ENCODE results near the gene DNAH7. TPM values are rescaled to one million over a fixed set of nuclear protein-coding genes. Genes with fewer than 3 reads are reported as not detected.

Gene DNAH7
- total and polyA plus RNA-seq, 2 of the 4 experiments (the other 2 are of a cell fraction), result 0.22 to 0.36 TPM

- TF ChIP-seq POLR2A (IDR thresholded peaks at IDR 0.05; ENCODE audit: low read depth, low read length) (no peak), MAZ (IDR thresholded peaks at IDR 0.05; ENCODE audit: borderline replicate concordance, low read depth, low read length) (no peak), MAFK (IDR thresholded peaks at IDR 0.05; ENCODE audit: low read depth, low read length) (no peak), BHLHE40 (IDR thresholded peaks at IDR 0.05; ENCODE audit: low read depth, low read length) (no peak), CTCF (conservative IDR thresholded peaks at IDR 0.05; ENCODE audit: low read depth, low read length) (no peak), RCOR1 (IDR thresholded peaks at IDR 0.05; ENCODE audit: insufficient replicate concordance, low read length) (no peak), MXI1 (IDR thresholded peaks at IDR 0.05; ENCODE audit: borderline replicate concordance, low read depth, low read length) (no peak), SMC3 (IDR thresholded peaks at IDR 0.05; ENCODE audit: low read depth, low read length) (no peak)
- TF ChIP-seq, protein P1, sequence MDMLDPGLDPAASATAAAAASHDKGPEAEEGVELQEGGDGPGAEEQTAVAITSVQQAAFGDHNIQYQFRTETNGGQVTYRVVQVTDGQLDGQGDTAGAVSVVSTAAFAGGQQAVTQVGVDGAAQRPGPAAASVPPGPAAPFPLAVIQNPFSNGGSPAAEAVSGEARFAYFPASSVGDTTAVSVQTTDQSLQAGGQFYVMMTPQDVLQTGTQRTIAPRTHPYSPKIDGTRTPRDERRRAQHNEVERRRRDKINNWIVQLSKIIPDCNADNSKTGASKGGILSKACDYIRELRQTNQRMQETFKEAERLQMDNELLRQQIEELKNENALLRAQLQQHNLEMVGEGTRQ (IDR thresholded peaks at IDR 0.05; ENCODE audit: low read depth, low read length), result no peak
- no peaks in the 10 kb centered on the region for H3K79me1 ChIP-seq (ENCODE audit: low read depth in 1 of 2, low read length in 2 of 2)
- no peak overlapping the region for H3K4me2 ChIP-seq (ENCODE audit: low read depth, low read length)
- no peaks in the 10 kb centered on the region for H3K9me1 ChIP-seq (ENCODE audit: insufficient read depth, low read length)
- H2BK120ac ChIP-seq (ENCODE audit: low read depth, low read length), result no peak overlapping the region
- H2BK5ac ChIP-seq (ENCODE audit: low read depth, low read length, poor library complexity, severe bottlenecking), result no peak overlapping the region
- dilution Hi-C loops (cut with HindIII; ENCODE audit: low sequenced_read_pairs, unreplicated experiment), result no loop called here
- H3K4me1 ChIP-seq (ENCODE audit: control insufficient read depth, insufficient read depth, low read length), result no peaks in the 10 kb centered on the region
- POLR2A ChIA-PET (ENCODE audit: unreplicated experiment), result no interaction called here
- BruUV-seq (replicated peaks), result no TSS peak
- no peak overlapping the region for H2AK5ac ChIP-seq (ENCODE audit: low read depth, low read length)
- H3K36me3 ChIP-seq (ENCODE audit: control insufficient read depth, insufficient read depth, low read length), result no peaks in the 10 kb centered on the region
- no peak overlapping the region for H2AFZ ChIP-seq (replicated peaks; ENCODE audit: low read length, poor library complexity)
- H3K14ac ChIP-seq (replicated peaks; ENCODE audit: low read depth, low read length), result no peak overlapping the region
- intact Hi-C loops (cut with micrococcal nuclease), result no loop called here
- H3K27me3 ChIP-seq (ENCODE audit: control insufficient read depth, insufficient read depth, low read length), result no peaks in the 10 kb centered on the region
- H4K91ac ChIP-seq (ENCODE audit: insufficient read depth, low read depth, low read length), result no peak overlapping the region
- no CpG with 5 or more reads among the region's 1 CpG for WGBS, 2 experiments (ENCODE audit: extremely low coverage in 2 of 2, insufficient read length in 1 of 2)
- no peaks in the 10 kb centered on the region for H3K9me3 ChIP-seq (ENCODE audit: control insufficient read depth, insufficient read depth, low read length)
- no peak overlapping the region for H3K4ac ChIP-seq (ENCODE audit: low read depth, low read length)
- no peak overlapping the region for H4K5ac ChIP-seq (ENCODE audit: low read depth, low read length)
- H2AK9ac ChIP-seq (replicated peaks; ENCODE audit: low read depth, low read length, poor library complexity), result no peak overlapping the region
- H3K56ac ChIP-seq (ENCODE audit: extremely low read depth, insufficient read depth, low read length), result no peak overlapping the region
- H3K4me3 ChIP-seq (ENCODE audit: insufficient read depth, low read depth, low read length), result no peak overlapping the region
- no peak overlapping the region for H2BK15ac ChIP-seq (ENCODE audit: low read depth, low read length)
- CTCF ChIA-PET, result no interaction called here
- DNase-seq (no peak), ATAC-seq (ENCODE audit: low read depth) (no peak)
- H4K20me1 ChIP-seq (ENCODE audit: insufficient read depth, low read length), result no peaks in the 10 kb centered on the region
- no peak overlapping the region for H3K27ac ChIP-seq (ENCODE audit: insufficient read depth, low read length)
- no peak overlapping the region for H3K18ac ChIP-seq (ENCODE audit: low read depth, low read length)
- no peak overlapping the region for H3K9ac ChIP-seq (ENCODE audit: low read depth, low read length)
- no peak overlapping the region for H2BK20ac ChIP-seq (ENCODE audit: low read depth, low read length)
- in situ Hi-C loops (cut with MboI; ENCODE audit: low sequenced_read_pairs), result no loop called here
- H4K8ac ChIP-seq (ENCODE audit: low read depth in 2 of 2, low read length in 2 of 2), result no peak overlapping the region
- H3K23ac ChIP-seq (ENCODE audit: low read depth, low read length), result no peak overlapping the region
Measured at GRCh38 chr2:195766691-195767090, 301.9 kb downstream of the DNAH7 start.

Data from IMR-90 (cell line).